ENCODE data around the gene MARCHF10.

DNA sequence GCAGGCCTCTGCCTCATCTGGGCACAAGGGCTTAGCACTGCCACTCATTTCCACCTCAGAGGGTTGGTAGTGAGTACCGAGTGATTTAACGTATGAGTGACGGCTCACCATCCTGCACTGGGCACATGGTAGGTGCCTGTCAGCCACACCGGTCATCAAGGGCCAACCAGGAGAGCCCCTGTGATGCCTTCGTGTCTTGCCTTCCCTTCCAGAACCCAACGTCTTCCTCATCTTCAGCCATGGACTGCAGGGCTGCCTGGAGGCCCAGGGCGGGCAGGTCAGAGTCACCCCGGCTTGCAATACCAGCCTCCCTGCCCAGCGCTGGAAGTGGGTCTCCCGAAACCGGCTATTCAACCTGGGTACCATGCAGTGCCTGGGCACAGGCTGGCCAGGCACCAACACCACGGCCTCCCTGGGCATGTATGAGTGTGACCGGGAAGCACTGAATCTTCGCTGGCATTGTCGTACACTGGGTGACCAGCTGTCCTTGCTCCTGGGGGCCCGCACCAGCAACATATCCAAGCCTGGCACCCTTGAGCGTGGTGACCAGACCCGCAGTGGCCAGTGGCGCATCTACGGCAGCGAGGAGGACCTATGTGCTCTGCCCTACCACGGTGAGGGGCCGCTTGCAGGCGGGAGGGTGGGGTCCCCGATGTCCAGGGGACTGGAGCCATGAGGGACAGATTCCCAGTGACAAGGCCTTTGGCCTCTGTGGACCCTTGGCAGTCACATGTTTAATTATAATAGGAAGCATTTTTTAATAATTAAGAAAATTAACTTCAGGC lies 143.6 kb downstream of the MARCHF10 start:
- TF ChIP-seq CTCF (IDR thresholded peaks at IDR 0.05) (no peak), POLR2A (IDR thresholded peaks at IDR 0.05) (no peak), EP300 (IDR thresholded peaks at IDR 0.05) (no peak)
